B cell (primary cell): ENCODE data around the gene MCRIP2.

Experiments used
- EZH2 ChIP-seq: IDR thresholded peaks from 2 replicates; pipeline ENCODE4 v1.6.1; 2012; ENCODE audit warnings: borderline replicate concordance, low read depth, mild to moderate bottlenecking, moderate library complexity, low read length; ENCODE audit not compliant: insufficient read depth, poor library complexity, severe bottlenecking
- TF ChIP-seq, protein P1 (sequence below): fragments of 200-600 bp; IDR thresholded peaks from one replicate; pipeline ENCODE4 v1.8.0; 2022; ENCODE audit warnings: antibody characterized with exemption, mild to moderate bottlenecking

DNA sequence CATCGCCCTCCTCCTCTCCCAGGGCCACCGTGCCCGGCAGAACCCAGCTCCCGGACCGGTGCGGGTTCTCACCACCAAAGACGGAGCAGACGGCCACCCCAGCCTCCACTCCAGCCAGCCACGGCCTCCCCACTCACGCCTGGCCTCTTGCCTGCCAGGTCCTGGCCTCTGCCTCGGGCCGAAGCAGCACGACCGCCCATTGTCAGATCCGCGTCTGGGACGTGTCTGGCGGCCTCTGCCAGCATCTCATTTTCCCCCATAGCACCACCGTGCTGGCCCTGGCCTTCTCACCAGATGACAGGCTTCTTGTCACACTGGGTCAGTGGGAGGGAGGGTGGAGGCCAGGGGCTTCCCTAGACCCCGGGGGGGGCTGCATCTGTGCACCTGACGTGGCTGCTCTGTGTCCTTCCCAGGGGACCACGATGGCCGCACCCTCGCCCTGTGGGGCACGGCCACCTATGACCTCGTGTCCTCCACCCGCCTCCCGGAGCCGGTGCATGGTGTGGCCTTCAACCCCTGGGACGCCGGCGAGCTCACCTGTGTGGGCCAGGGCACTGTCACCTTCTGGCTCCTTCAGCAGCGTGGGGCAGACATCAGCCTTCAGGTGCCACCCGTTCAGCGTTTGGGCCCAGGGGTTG is 19.7 kb downstream of the MCRIP2 start:
- TF ChIP-seq, protein P1, sequence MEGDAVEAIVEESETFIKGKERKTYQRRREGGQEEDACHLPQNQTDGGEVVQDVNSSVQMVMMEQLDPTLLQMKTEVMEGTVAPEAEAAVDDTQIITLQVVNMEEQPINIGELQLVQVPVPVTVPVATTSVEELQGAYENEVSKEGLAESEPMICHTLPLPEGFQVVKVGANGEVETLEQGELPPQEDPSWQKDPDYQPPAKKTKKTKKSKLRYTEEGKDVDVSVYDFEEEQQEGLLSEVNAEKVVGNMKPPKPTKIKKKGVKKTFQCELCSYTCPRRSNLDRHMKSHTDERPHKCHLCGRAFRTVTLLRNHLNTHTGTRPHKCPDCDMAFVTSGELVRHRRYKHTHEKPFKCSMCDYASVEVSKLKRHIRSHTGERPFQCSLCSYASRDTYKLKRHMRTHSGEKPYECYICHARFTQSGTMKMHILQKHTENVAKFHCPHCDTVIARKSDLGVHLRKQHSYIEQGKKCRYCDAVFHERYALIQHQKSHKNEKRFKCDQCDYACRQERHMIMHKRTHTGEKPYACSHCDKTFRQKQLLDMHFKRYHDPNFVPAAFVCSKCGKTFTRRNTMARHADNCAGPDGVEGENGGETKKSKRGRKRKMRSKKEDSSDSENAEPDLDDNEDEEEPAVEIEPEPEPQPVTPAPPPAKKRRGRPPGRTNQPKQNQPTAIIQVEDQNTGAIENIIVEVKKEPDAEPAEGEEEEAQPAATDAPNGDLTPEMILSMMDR, result peak; percentile 12
- TF ChIP-seq EZH2, result no peak
